Measurements from ENCODE around the gene FREM2.

- no peak for TF ChIP-seq POLR2A (IDR thresholded peaks at IDR 0.05; ENCODE audit: low read length)
- TF ChIP-seq, protein P1, sequence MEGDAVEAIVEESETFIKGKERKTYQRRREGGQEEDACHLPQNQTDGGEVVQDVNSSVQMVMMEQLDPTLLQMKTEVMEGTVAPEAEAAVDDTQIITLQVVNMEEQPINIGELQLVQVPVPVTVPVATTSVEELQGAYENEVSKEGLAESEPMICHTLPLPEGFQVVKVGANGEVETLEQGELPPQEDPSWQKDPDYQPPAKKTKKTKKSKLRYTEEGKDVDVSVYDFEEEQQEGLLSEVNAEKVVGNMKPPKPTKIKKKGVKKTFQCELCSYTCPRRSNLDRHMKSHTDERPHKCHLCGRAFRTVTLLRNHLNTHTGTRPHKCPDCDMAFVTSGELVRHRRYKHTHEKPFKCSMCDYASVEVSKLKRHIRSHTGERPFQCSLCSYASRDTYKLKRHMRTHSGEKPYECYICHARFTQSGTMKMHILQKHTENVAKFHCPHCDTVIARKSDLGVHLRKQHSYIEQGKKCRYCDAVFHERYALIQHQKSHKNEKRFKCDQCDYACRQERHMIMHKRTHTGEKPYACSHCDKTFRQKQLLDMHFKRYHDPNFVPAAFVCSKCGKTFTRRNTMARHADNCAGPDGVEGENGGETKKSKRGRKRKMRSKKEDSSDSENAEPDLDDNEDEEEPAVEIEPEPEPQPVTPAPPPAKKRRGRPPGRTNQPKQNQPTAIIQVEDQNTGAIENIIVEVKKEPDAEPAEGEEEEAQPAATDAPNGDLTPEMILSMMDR (IDR thresholded peaks at IDR 0.05): no peak
- no peak for TF ChIP-seq FOSL2 (IDR thresholded peaks at IDR 0.05)
- TF ChIP-seq FOSL2 (CRISPR knock-in tag; IDR thresholded peaks at IDR 0.05): no peak
- TF ChIP-seq GATA3 (IDR thresholded peaks at IDR 0.05; ENCODE audit: borderline replicate concordance): no peak
- no peak for TF ChIP-seq RAD21 (conservative IDR thresholded peaks at IDR 0.05 in 1 of 2, IDR thresholded peaks at IDR 0.05 in 1 of 2)
- TF ChIP-seq ELK1 (IDR thresholded peaks at IDR 0.05; ENCODE audit: low read depth, low read length): no peak
Observed at GRCh38 chr13:38871275-38871674, 184.4 kb downstream of the FREM2 start.
